ENCODE data around the gene DEDD. TPM values are rescaled to one million over a fixed set of nuclear protein-coding genes. Genes with fewer than 3 reads are reported as not detected.

Gene DEDD
- total RNA-seq, 1 experiment from 2014 or later, result 44.7 TPM

GRCh38 chr1:161145832-161146231 lies 13.4 kb upstream of the DEDD start:
- Histone ChIP-seq H3K14ac (ENCODE audit: insufficient read depth, low read length) (no peak overlapping the region), H2AK5ac (ENCODE audit: insufficient read length, low read length) (no peak overlapping the region), H2BK20ac (ENCODE audit: low read depth, low read length, poor library complexity, severe bottlenecking) (no peak overlapping the region), H4K20me1 (ENCODE audit: control insufficient read depth, insufficient read depth, insufficient read length) (no peaks in the 10 kb centered on the region), H2BK5ac (ENCODE audit: insufficient read length, low read length) (no peak overlapping the region), H2BK12ac (ENCODE audit: insufficient read length, low read depth, low read length) (no peak overlapping the region), H4K5ac (ENCODE audit: insufficient read length, low read depth, low read length) (no peak overlapping the region), H3K79me2 (ENCODE audit: insufficient read depth, low read length) (no peaks in the 10 kb centered on the region), H2BK15ac (ENCODE audit: low read depth, low read length) (no peak overlapping the region), H3K4ac (ENCODE audit: low read depth, low read length) (no peak overlapping the region), H3K79me1 (ENCODE audit: insufficient read depth, low read depth, low read length, poor library complexity, severe bottlenecking) (no peaks in the 10 kb centered on the region), H3K4me1 (ENCODE audit: insufficient read depth, low read length) (no peaks in the 10 kb centered on the region), H2AFZ (ENCODE audit: low read length) (no peak overlapping the region), H3K4me2 (ENCODE audit: insufficient read depth, insufficient read length, low read length) (no peak overlapping the region), H2BK120ac (ENCODE audit: low read depth, low read length, poor library complexity, severe bottlenecking) (no peak overlapping the region), H3K9me3 (ENCODE audit: control insufficient read depth, low read depth, low read length) (no peaks in the 10 kb centered on the region), H3K27ac (ENCODE audit: insufficient read length, low read depth, low read length) (no peak overlapping the region), H3T11ph (ENCODE audit: low read length) (no peak overlapping the region), H3K23ac (ENCODE audit: insufficient read length, low read depth, low read length) (no peak overlapping the region), H3K27me3 (ENCODE audit: insufficient read depth, low read length) (no peaks in the 10 kb centered on the region), H4K91ac (ENCODE audit: insufficient read length, low read depth, low read length) (no peak overlapping the region), H3K9ac (ENCODE audit: extremely low read depth, insufficient read length, low read length) (no peak overlapping the region), H3K18ac (ENCODE audit: insufficient read length, low read depth, low read length) (no peak overlapping the region), H3K23me2 (ENCODE audit: insufficient read length, low read depth, low read length, poor library complexity, severe bottlenecking) (no peaks in the 10 kb centered on the region), H3K56ac (ENCODE audit: insufficient read length, low read depth, low read length) (no peak overlapping the region), H4K8ac (replicated peaks; ENCODE audit: insufficient read length, low read depth, low read length) (no peak overlapping the region)
- no peak for DNase-seq
- Mint-ChIP-seq H3K27me3 (ENCODE audit: low read depth) (no peaks in the 10 kb centered on the region; the same call in 1 of the 2 replicates), H3K4me1 (0 out of 4 replicates have a peak, but pooled peaks cover 0 to 3% of the 10 kb centered on the region in 2 experiments), H3K36me3 (ENCODE audit: insufficient read depth in 1 of 3, low read depth in 3 of 3) (no peaks in the 10 kb centered on the region; a peak in 1 of 7 replicates), H3K9me3 (no peaks in the 10 kb centered on the region), H3K27ac (no peak overlapping the region), H3K4me3 (no peak overlapping the region)
- WGBS (ENCODE audit: extremely low coverage, insufficient read length, low lambda C conversion rate), result no CpG with 5 or more reads among the region's 3 CpGs
- TF ChIP-seq, protein P1, sequence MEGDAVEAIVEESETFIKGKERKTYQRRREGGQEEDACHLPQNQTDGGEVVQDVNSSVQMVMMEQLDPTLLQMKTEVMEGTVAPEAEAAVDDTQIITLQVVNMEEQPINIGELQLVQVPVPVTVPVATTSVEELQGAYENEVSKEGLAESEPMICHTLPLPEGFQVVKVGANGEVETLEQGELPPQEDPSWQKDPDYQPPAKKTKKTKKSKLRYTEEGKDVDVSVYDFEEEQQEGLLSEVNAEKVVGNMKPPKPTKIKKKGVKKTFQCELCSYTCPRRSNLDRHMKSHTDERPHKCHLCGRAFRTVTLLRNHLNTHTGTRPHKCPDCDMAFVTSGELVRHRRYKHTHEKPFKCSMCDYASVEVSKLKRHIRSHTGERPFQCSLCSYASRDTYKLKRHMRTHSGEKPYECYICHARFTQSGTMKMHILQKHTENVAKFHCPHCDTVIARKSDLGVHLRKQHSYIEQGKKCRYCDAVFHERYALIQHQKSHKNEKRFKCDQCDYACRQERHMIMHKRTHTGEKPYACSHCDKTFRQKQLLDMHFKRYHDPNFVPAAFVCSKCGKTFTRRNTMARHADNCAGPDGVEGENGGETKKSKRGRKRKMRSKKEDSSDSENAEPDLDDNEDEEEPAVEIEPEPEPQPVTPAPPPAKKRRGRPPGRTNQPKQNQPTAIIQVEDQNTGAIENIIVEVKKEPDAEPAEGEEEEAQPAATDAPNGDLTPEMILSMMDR (conservative IDR thresholded peaks at IDR 0.05), result no peak
